IMR-90 (cell line): ENCODE results near the gene GLIS1. TPM values are rescaled to one million over a fixed set of nuclear protein-coding genes. Genes with fewer than 3 reads are reported as not detected.
A peak's percentile ranks its signal among the peaks of the same experiment; 100 is the strongest.

Source experiments
- ATAC-seq: fragments of 200-7000 bp; cut with Tn5 transposase; 2 replicates; pipeline ENCODE4 v1.9.1; 2020; ENCODE audit warnings: low read depth, mild to moderate bottlenecking, moderate library complexity
- BruUV-seq: library from RNA; stranded (reverse); fragments of 400-500 nt; replicated peaks from 2 replicates; lab custom pipeline; 2021; lab: Mats Ljungman, UMichigan
- CTCF ChIA-PET: fragments of 300-600 bp; formaldehyde crosslinking; extraction: SDS; loops from one replicate; lab custom pipeline; 2021; ENCODE audit warnings: antibody characterized with exemption; lab: Yijun Ruan, JAX
- POLR2A ChIA-PET: fragments of 300-600 bp; sonication (Branson Sonifier 250); formaldehyde crosslinking; loops from one replicate; lab custom pipeline; 2022; ENCODE audit warnings: antibody characterized with exemption; ENCODE audit not compliant: unreplicated experiment; lab: Charles Lee
- DNase-seq: peaks from one replicate; pipeline ENCODE4 v3.0.0; 2013
- H2AFZ ChIP-seq: replicated peaks from 2 replicates; pipeline ENCODE3; 2013; ENCODE audit warnings: low read length, mild to moderate bottlenecking; ENCODE audit not compliant: poor library complexity
- H2AK5ac ChIP-seq: 2 replicates; pipeline ENCODE4 v1.6.1; 2013; ENCODE audit warnings: low read depth, low read length, inconsistent platforms
- H2AK9ac ChIP-seq: replicated peaks from 2 replicates; pipeline ENCODE3; 2013; ENCODE audit warnings: mild to moderate bottlenecking, low read depth, low read length, moderate library complexity; ENCODE audit not compliant: poor library complexity
- H2BK120ac ChIP-seq: 2 replicates; pipeline ENCODE4 v1.6.1; 2013; ENCODE audit warnings: low read depth, low read length, inconsistent platforms
- H2BK15ac ChIP-seq: 3 replicates; pipeline ENCODE4 v1.6.1; 2013; ENCODE audit warnings: low read depth, low read length, inconsistent platforms
- H2BK20ac ChIP-seq: 2 replicates; pipeline ENCODE4 v1.6.1; 2013; ENCODE audit warnings: low read depth, mild to moderate bottlenecking, inconsistent platforms, low read length, moderate library complexity
- H2BK5ac ChIP-seq: 2 replicates; pipeline ENCODE4 v1.6.1; 2013; ENCODE audit warnings: mild to moderate bottlenecking, low read depth, low read length, inconsistent platforms; ENCODE audit not compliant: poor library complexity, severe bottlenecking
- H3K14ac ChIP-seq: replicated peaks from 2 replicates; pipeline ENCODE4 v1.6.1; 2013; ENCODE audit warnings: low read depth, low read length, inconsistent platforms
- H3K18ac ChIP-seq: 2 replicates; pipeline ENCODE4 v1.6.1; 2013; ENCODE audit warnings: low read depth, low read length, control low read depth
- H3K23ac ChIP-seq: 2 replicates; pipeline ENCODE4 v1.6.1; 2013; ENCODE audit warnings: low read depth, low read length, inconsistent platforms
- H3K27ac ChIP-seq: 2 replicates; pipeline ENCODE4 v1.5.1; 2013; ENCODE audit warnings: mild to moderate bottlenecking, control low read depth, low read length; ENCODE audit not compliant: insufficient read depth
- H3K27me3 ChIP-seq: 2 replicates; pipeline ENCODE4 v1.6.1; 2013; ENCODE audit warnings: low read length; ENCODE audit not compliant: control insufficient read depth, insufficient read depth
- H3K36me3 ChIP-seq: 2 replicates; pipeline ENCODE4 v1.6.1; 2013; ENCODE audit warnings: low read length, mixed read lengths; ENCODE audit not compliant: control insufficient read depth, insufficient read depth
- H3K4ac ChIP-seq: 2 replicates; pipeline ENCODE4 v1.6.1; 2013; ENCODE audit warnings: low read depth, low read length, inconsistent platforms
- H3K4me1 ChIP-seq: 2 replicates; pipeline ENCODE4 v1.6.1; 2013; ENCODE audit warnings: low read length, mixed read lengths; ENCODE audit not compliant: control insufficient read depth, insufficient read depth
- H3K4me2 ChIP-seq: 2 replicates; pipeline ENCODE4 v1.6.1; 2013; ENCODE audit warnings: low read depth, mild to moderate bottlenecking, control low read depth, low read length, moderate library complexity
- H3K4me3 ChIP-seq: 2 replicates; pipeline ENCODE4 v1.5.1; 2013; ENCODE audit warnings: low read depth, mild to moderate bottlenecking, control low read depth, low read length, moderate library complexity; ENCODE audit not compliant: insufficient read depth
- H3K56ac ChIP-seq: 2 replicates; pipeline ENCODE4 v1.6.1; 2013; ENCODE audit warnings: low read length, inconsistent platforms; ENCODE audit not compliant: insufficient read depth; ENCODE audit errors: extremely low read depth
- H3K79me1 ChIP-seq, 2 experiments: 2 replicates each; pipeline ENCODE4 v1.6.1; 2013; ENCODE audit warnings: low read length in 2 of 2, inconsistent platforms in 1 of 2, low read depth in 1 of 2
- H3K9ac ChIP-seq: 2 replicates; pipeline ENCODE4 v1.6.1; 2013; ENCODE audit warnings: low read depth, low read length, control low read depth
- H3K9me1 ChIP-seq: 2 replicates; pipeline ENCODE4 v1.6.1; 2013; ENCODE audit warnings: low read length, inconsistent platforms; ENCODE audit not compliant: insufficient read depth
- H3K9me3 ChIP-seq: 2 replicates; pipeline ENCODE4 v1.6.1; 2013; ENCODE audit warnings: low read length; ENCODE audit not compliant: control insufficient read depth, insufficient read depth
- H4K20me1 ChIP-seq: 2 replicates; pipeline ENCODE4 v1.6.1; 2013; ENCODE audit warnings: low read length, inconsistent platforms; ENCODE audit not compliant: insufficient read depth
- H4K5ac ChIP-seq: 2 replicates; pipeline ENCODE4 v1.6.1; 2013; ENCODE audit warnings: mild to moderate bottlenecking, low read depth, low read length, control low read depth
- H4K8ac ChIP-seq, 2 experiments: 2 replicates each; pipeline ENCODE4 v1.6.1; 2013; ENCODE audit warnings: low read depth in 2 of 2, low read length in 2 of 2, control low read depth in 1 of 2, inconsistent platforms in 1 of 2
- H4K91ac ChIP-seq: 2 replicates; pipeline ENCODE4 v1.6.1; 2013; ENCODE audit warnings: low read depth, low read length, inconsistent platforms; ENCODE audit not compliant: insufficient read depth
- BHLHE40 ChIP-seq: fragments of 150-350 bp; IDR thresholded peaks from 2 replicates; pipeline ENCODE4 v1.6.1; 2016; ENCODE audit warnings: mild to moderate bottlenecking, low read depth, low read length
- CEBPB ChIP-seq: IDR thresholded peaks from 2 replicates; pipeline ENCODE4 v1.6.1; 2012; ENCODE audit warnings: low read depth, low read length, improper control_type of control experiment
- CTCF ChIP-seq: conservative IDR thresholded peaks from 2 replicates; pipeline ENCODE4 v1.5.1; 2012; ENCODE audit warnings: mild to moderate bottlenecking, low read depth, low read length, improper control_type of control experiment
- ELK1 ChIP-seq: fragments of 150-350 bp; IDR thresholded peaks from 2 replicates; pipeline ENCODE4 v1.6.1; 2016; ENCODE audit warnings: low read depth, mild to moderate bottlenecking, low read length, moderate library complexity, borderline replicate concordance
- NFE2L2 ChIP-seq: fragments of 150-350 bp; IDR thresholded peaks from 2 replicates; pipeline ENCODE4 v1.6.1; 2016; ENCODE audit warnings: low read depth, mild to moderate bottlenecking, low read length
- POLR2A ChIP-seq: IDR thresholded peaks from 2 replicates; pipeline ENCODE4 v1.6.1; 2012; ENCODE audit warnings: mild to moderate bottlenecking, low read depth, low read length
- RAD21 ChIP-seq: IDR thresholded peaks from 2 replicates; pipeline ENCODE4 v1.6.1; 2012; ENCODE audit warnings: low read length, improper control_type of control experiment
- RCOR1 ChIP-seq: IDR thresholded peaks from 2 replicates; pipeline ENCODE4 v1.6.1; 2012; ENCODE audit warnings: mild to moderate bottlenecking, low read length, improper control_type of control experiment; ENCODE audit not compliant: insufficient replicate concordance
- WGBS, 2 experiments: methylation state at CpG; one replicate each; pipeline versions ENCODE4 v1.1.5 to v1.1.7; 2013; ENCODE audit warnings: missing lambda C conversion rate in 2 of 2; ENCODE audit not compliant: insufficient read length in 1 of 2; ENCODE audit errors: extremely low coverage in 2 of 2; 5-methylcytosine and 5-hydroxymethylcytosine counted together
- dilution Hi-C: fragments of 300-500 bp; cut with HindIII; formaldehyde crosslinking; loops from one replicate; pipeline ENCODE4 v1.14.3; 2018; ENCODE audit warnings: low sequenced_read_pairs; ENCODE audit not compliant: unreplicated experiment
- in situ Hi-C: fragments of 300-500 bp; cut with MboI; formaldehyde crosslinking; loops from 3 replicates; pipeline ENCODE4 v1.14.3; 2019; ENCODE audit warnings: low sequenced_read_pairs, inconsistent platforms, mixed read lengths
- intact Hi-C: fragments of 100-400 bp; cut with micrococcal nuclease; formaldehyde crosslinking; loops from 2 replicates; pipeline ENCODE4 v1.10.0; 2022
- polyA plus RNA-seq, 3 experiments: library from polyadenylated mRNA; depleted of rRNA; stranded (reverse); fragments of >200 nt; gene quantifications; 2 replicates each; pipeline ENCODE4 v1.2.3, GENCODE V29; 2012; ENCODE audit warnings: low replicate concordance in 1 of 3
- total RNA-seq: library from RNA; depleted of rRNA; stranded (reverse); fragments of >200 nt; gene quantifications from 2 replicates; pipeline ENCODE4 v1.2.3, GENCODE V29; 2012

The GLIS1 gene
- total and polyA plus RNA-seq, 2 of the 4 experiments (the other 2 are of a cell fraction) = 0.18 to 2.3 TPM

GRCh38 chr1:53616927-53617326, 122.0 kb downstream of the GLIS1 start:
- DNase-seq = peak; percentile 26
- H4K8ac ChIP-seq = peak overlapping the region in 1 of 2 experiments; percentile 20; a peak in 1 of 4 replicates
- H3K9ac ChIP-seq = no peak overlapping the region
- no peaks in the 10 kb centered on the region for H3K27me3 ChIP-seq
- no peak overlapping the region for H3K23ac ChIP-seq
- H3K9me3 ChIP-seq = no peaks in the 10 kb centered on the region
- in situ Hi-C loops = no loop called here
- H4K5ac ChIP-seq = no peak overlapping the region
- H3K4me1 ChIP-seq = peaks cover 11% of the 10 kb centered on the region
- H3K18ac ChIP-seq = no peak overlapping the region
- H2AK5ac ChIP-seq = peak overlapping the region; percentile 45; the same call in 1 of the 2 replicates
- ChIA-PET CTCF (interaction anchor here (0.9 kb wide), 1 partner anchor 145 kb away, joined by 3 read pairs; no protein-coding TSS in a partner anchor), POLR2A (no interaction called here)
- peak; percentile 36 for ATAC-seq
- BruUV-seq = no TSS peak
- H3K27ac ChIP-seq = no peak overlapping the region
- no peaks in the 10 kb centered on the region for H3K36me3 ChIP-seq
- TF ChIP-seq RCOR1 (no peak), POLR2A (no peak), CTCF (no peak), NFE2L2 (no peak), CEBPB (no peak), BHLHE40 (no peak), ELK1 (no peak), RAD21 (no peak)
- dilution Hi-C loops = no loop called here
- H3K9me1 ChIP-seq = peaks cover 27% of the 10 kb centered on the region; the same call in 1 of the 2 replicates
- no peak overlapping the region for H3K4me3 ChIP-seq
- no peak overlapping the region for H2BK15ac ChIP-seq
- no peak overlapping the region for H3K56ac ChIP-seq
- H2BK20ac ChIP-seq = peak overlapping the region; percentile 9; the same call in 1 of the 2 replicates
- H3K4me2 ChIP-seq = no peak overlapping the region
- intact Hi-C loops = loop anchor here (1.0 kb wide), 1 partner anchor 122 kb away; the partner anchor contains the start of gene GLIS1
- peak overlapping the region; percentile 17; the same call in 1 of the 2 replicates for H2BK120ac ChIP-seq
- peak overlapping the region; percentile 38 for H2AFZ ChIP-seq
- H3K14ac ChIP-seq = no peak overlapping the region
- H4K91ac ChIP-seq = no peak overlapping the region
- H3K4ac ChIP-seq = peak overlapping the region; percentile 40; the same call in 1 of the 2 replicates
- WGBS, 2 experiments = no CpG with 5 or more reads among the region's 2 CpGs
- no peak overlapping the region for H2AK9ac ChIP-seq
- H2BK5ac ChIP-seq = no peak overlapping the region
- H4K20me1 ChIP-seq = peaks cover 39% of the 10 kb centered on the region
- H3K79me1 ChIP-seq = peaks cover 0 to 20% of the 10 kb centered on the region in 2 experiments; a peak in 2 of 4 replicates
